Ramos (cell line): ENCODE data around the gene RNF214.
"Not testable (repeated sequence)": the region's sequence is repeated elsewhere in the genome, so short reads cannot be mapped to it uniquely, and the experiment has no call there.

Source experiments
- in situ Hi-C: fragments of 300-500 bp; cut with MboI; formaldehyde crosslinking; loops from one replicate; pipeline ENCODE4 v1.14.3; 2022; ENCODE audit warnings: low sequenced_read_pairs; ENCODE audit not compliant: unreplicated experiment

RNF214 gene

GRCh38 chr11:117229411-117229810, 3.1 kb upstream of the RNF214 start:
- in situ Hi-C loops, result loop anchor here (5.0 kb wide), 1 partner anchor 47 kb away; no protein-coding TSS in a partner anchor

- in situ Hi-C loops, result loop anchor here (5.0 kb wide), 1 partner anchor 48 kb away; no protein-coding TSS in a partner anchor
Measured at GRCh38 chr11:117229931-117230285, 2.6 kb upstream of the RNF214 start.

- in situ Hi-C loops, result no loop called here
Measured at GRCh38 chr11:117230286-117230961, 2.0 kb upstream of the RNF214 start.

DNA sequence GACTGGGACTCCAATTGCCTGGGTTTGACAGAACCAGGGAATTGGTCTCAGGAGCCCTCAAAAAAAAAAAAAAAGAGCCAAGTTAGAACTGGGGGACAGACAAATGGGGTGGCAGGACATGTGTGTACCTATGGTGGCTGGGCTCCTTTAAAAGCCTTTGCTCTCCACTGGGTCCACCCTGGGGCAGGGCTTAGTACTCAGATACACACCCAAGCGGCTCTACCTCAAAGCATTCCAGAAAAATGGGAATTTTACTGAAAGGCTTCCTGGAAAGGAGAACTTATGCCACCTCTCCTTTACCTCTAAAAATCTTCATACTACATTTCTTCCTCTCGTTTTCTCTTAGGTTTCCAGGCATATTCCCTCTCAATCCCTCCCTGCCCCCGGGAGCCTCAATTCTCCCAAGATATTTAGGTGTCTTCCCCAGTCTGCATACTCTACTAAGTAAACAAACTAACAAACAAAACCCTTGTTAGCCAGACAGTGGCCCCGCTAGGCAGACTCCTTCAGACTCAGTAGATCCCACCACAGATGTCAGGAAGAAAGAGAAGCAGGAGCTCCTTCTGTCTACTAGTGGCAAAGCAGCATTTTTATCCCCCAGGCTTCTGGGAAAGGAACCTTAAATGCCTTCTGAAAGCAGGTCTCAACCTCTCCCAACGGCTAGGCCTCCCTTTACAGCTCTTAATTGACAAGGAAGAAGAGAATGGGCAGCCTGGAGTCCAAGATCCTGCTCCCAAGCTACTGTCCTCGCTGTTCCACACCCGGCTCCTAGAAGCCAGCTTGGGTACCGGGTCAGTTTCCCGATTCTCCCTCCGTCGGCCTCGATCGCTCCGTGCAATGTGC, 1.3 kb upstream of the RNF214 start:
- in situ Hi-C loops, result no loop called here

GRCh38 chr11:117231842-117232091, 704 bp upstream of the RNF214 start, which contains the start of gene PCSK7:
TSS of gene PCSK7 (minus strand) at chr11:117232073. CDS start at chr11:117229844, 2,229 bp downstream.
- in situ Hi-C loops, result no loop called here

GRCh38 chr11:117232911-117233409, 489 bp downstream of the RNF214 start:
- in situ Hi-C loops, result no loop called here

DNA sequence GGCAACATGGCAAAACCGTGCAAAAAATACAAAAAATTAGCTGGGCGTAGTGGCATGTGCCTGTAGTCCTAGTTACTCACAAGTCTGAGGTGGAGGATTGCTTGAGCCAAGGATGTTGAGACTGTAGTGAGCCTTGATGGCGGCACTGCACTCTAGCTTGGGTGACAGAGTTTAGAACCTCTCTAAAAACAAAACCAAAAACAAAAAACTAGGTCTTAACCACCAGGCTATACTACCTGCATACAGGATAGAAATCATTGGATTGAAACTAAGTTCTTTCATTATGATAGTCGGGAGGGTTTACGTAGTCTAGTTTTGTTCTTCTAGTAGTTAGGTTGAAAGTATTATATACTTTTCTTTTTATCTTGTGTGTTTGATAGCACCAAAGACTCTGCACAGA, 5.8 kb downstream of the RNF214 start:
- in situ Hi-C loops, result no loop called here

GRCh38 chr11:117239295-117239694, 6.8 kb downstream of the RNF214 start:
- in situ Hi-C loops, result no loop called here

DNA sequence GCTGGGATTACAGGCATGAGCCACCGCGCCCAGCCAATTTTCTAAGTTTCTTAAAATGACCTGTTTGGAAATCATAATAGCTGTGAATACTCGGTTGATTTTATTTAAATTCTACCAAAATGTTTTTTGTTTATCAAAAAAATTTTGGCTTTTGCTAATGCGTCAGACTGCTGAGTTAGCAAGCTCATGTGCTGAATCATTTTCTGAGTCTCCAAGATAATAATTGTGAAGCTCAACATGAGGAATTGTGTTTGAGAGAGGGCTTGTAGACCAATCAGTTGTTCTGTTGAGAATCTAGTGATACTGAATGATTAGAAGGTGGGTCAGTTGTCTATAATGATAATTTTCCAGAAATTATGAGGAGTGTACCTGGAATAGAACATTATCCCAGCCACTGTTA, 15.9 kb downstream of the RNF214 start:
- in situ Hi-C loops, result no loop called here

GRCh38 chr11:117249571-117249970, 17.1 kb downstream of the RNF214 start:
- in situ Hi-C loops, result no loop called here

GRCh38 chr11:117251506-117251905, 19.0 kb downstream of the RNF214 start:
- in situ Hi-C loops, result no loop called here

DNA sequence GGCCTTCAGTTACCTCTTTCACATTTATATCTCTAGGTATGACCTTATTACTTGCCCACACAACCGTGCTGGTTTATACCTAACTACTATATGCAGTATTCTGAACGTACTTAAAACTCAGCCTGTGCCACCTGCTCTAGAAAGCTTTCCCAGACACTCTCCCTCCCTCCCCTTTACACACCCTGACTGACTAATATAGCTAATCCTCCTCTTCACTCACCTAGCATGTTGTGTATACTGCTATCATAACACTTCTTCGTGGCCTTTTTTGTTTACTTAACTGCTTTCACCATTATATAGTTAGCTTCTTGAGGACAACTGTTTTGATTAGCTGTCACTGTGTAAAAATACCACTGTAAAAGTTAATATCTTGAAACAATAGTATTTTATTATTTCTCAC, 23.5 kb downstream of the RNF214 start:
- in situ Hi-C loops, result no loop called here

DNA sequence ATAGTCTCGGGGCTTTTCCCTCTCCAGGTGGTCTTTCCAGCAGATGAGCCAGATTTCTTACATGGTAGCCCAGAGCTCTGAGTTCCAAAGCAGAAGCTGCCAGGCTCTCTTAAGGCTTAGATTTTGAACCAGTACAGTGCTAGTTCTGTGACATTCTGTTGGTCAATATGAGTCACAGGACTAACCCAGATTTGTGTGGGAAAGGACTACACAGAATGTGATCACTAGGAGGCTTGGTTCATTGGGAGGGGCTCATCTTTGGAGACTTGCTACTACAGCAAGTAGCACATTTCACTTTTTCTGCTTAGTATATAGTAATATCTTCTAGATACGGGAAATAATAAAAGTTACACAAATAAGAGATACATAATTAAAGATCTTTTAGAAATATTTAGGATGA, 24.1 kb downstream of the RNF214 start:
- in situ Hi-C loops, result no loop called here

- in situ Hi-C loops, result no loop called here
Measured at GRCh38 chr11:117258576-117258975, 26.1 kb downstream of the RNF214 start.

DNA sequence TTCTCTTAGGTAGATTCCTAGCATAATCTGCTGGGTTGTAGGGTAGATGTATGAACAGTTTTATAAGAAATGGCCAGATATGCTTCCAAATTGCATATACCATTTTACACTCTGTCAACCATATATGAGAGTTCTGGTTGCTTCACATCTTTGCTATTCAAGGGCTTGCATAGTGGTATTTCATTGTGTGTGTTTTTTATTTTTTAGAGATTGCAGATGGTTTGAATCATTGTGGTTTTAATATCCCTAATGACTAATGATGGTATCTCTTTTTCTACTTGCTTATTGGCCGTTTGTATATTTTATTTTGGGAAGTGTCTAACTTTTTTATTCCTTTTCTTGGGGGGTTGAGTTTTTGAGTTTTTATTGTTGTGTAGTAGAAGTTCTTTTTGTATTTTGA, 26.9 kb downstream of the RNF214 start:
- in situ Hi-C loops, result no loop called here

GRCh38 chr11:117264624-117265323, 32.3 kb downstream of the RNF214 start:
- in situ Hi-C loops, result not testable (repeated sequence)

- in situ Hi-C loops, result no loop called here
Measured at GRCh38 chr11:117265745-117266144, 33.3 kb downstream of the RNF214 start.

DNA sequence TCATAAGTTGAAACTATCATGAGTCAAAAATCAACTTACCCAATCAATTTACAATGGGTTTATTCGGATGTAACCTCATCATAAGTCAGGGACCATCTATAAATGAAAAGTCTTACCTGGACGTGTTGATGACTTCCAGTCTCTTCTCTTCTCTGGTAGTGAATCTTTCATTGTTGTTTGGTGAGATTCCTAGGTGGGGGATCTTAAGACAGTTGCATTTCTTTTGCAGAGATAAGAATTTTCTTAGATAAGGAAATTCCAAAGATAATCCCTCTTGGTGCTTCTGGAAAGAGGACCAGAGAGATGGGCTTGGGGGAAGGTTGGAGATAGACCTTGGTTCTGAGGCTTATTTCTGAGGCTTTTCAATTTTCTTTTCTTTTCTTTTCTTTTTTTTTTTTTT, 37.4 kb downstream of the RNF214 start:
- in situ Hi-C loops, result no loop called here

GRCh38 chr11:117271208-117271607, 38.7 kb downstream of the RNF214 start:
- in situ Hi-C loops, result no loop called here

DNA sequence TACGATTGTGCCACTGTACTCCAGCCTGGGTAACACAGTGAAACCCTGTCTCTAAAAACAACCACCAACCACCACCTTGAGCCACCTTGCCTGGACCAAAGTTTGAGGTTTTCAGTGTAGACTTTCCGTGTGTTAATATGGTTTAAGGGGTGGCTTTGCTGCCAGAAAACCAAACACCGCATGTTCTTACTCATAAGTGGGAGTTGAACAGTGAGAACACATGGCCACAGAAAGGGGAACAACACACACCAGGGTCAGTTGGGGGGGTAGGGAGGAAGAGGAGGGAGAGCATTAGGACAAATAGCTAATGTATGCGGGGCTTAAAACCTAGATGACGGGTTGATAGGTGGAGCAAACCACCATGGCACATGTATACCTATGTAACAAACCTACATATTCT, 39.7 kb downstream of the RNF214 start:
- in situ Hi-C loops, result not testable (repeated sequence)
